Measurements from ENCODE around the gene ZNF804A. TPM values are rescaled to one million over a fixed set of nuclear protein-coding genes. Genes with fewer than 3 reads are reported as not detected.

The ZNF804A gene
- total RNA-seq, 1 donor from 2014 or later: not detected

- no peak overlapping the region for H3K27ac ChIP-seq
- no peaks in the 10 kb centered on the region for H3K9me3 ChIP-seq (ENCODE audit: low read depth)
- no peaks in the 10 kb centered on the region for H3K27me3 Mint-ChIP-seq (ENCODE audit: insufficient read depth, low read depth)
- H4K20me1 ChIP-seq (ENCODE audit: low read depth): no peaks in the 10 kb centered on the region
- no peaks in the 10 kb centered on the region for H3K36me3 Mint-ChIP-seq
- H3K4me3 ChIP-seq: no peak overlapping the region
- no peaks in the 10 kb centered on the region for H3K4me1 ChIP-seq
- no peaks in the 10 kb centered on the region for H3K36me3 ChIP-seq
- DNase-seq (ENCODE audit: low spot score): no peak
- no peaks in the 10 kb centered on the region for H3K27me3 ChIP-seq
- H3K9me3 Mint-ChIP-seq: no peaks in the 10 kb centered on the region
- no peaks in the 10 kb centered on the region for H3F3A ChIP-seq (ENCODE audit: low read depth)
- no peak overlapping the region for H3K4me3 Mint-ChIP-seq
- H3K9ac ChIP-seq: no peak overlapping the region
- H3K79me2 ChIP-seq (ENCODE audit: low read depth): no peaks in the 10 kb centered on the region
- TF ChIP-seq CTCF (IDR thresholded peaks at IDR 0.05) (no peak), EZH2 (IDR thresholded peaks at IDR 0.05) (no peak), EZH2phosphoT487 (IDR thresholded peaks at IDR 0.05) (no peak)
- no peak overlapping the region for H3K4me2 ChIP-seq
- H3K4me1 Mint-ChIP-seq: no peaks in the 10 kb centered on the region
- H3K27ac Mint-ChIP-seq: no peak overlapping the region
- H2AFZ ChIP-seq (replicated peaks): no peak overlapping the region
These were observed 358.5 kb downstream of the ZNF804A start for GRCh38 chr2:184956856-184957255.

GRCh38 chr2:184971546-184972068, 373.3 kb downstream of the ZNF804A start:
- no peak for DNase-seq (ENCODE audit: low spot score)
- H4K20me1 ChIP-seq (ENCODE audit: low read depth): no peaks in the 10 kb centered on the region
- H2AFZ ChIP-seq (replicated peaks): no peak overlapping the region
- H3K27ac ChIP-seq: no peak overlapping the region
- H3K4me2 ChIP-seq: no peak overlapping the region
- H3F3A ChIP-seq (ENCODE audit: low read depth): no peaks in the 10 kb centered on the region
- Mint-ChIP-seq H3K27me3 (ENCODE audit: insufficient read depth, low read depth) (no peaks in the 10 kb centered on the region), H3K27ac (no peak overlapping the region), H3K9me3 (peaks cover 2% of the 10 kb centered on the region), H3K4me1 (no peaks in the 10 kb centered on the region), H3K4me3 (no peak overlapping the region), H3K36me3 (no peaks in the 10 kb centered on the region)
- H3K27me3 ChIP-seq: no peaks in the 10 kb centered on the region
- no peaks in the 10 kb centered on the region for H3K36me3 ChIP-seq
- no peaks in the 10 kb centered on the region for H3K9me3 ChIP-seq (ENCODE audit: low read depth)
- no peaks in the 10 kb centered on the region for H3K79me2 ChIP-seq (ENCODE audit: low read depth)
- no peak overlapping the region for H3K4me3 ChIP-seq
- H3K9ac ChIP-seq: no peak overlapping the region
- H3K4me1 ChIP-seq: no peaks in the 10 kb centered on the region
- TF ChIP-seq CTCF (IDR thresholded peaks at IDR 0.05): no peak
- TF ChIP-seq EZH2 (IDR thresholded peaks at IDR 0.05): no peak
- no peak for TF ChIP-seq EZH2phosphoT487 (IDR thresholded peaks at IDR 0.05)

Data from neural progenitor cell (in vitro differentiated cells).